ENCODE measurements around the gene YPEL5. TPM values are rescaled to one million over a fixed set of nuclear protein-coding genes. Genes with fewer than 3 reads are reported as not detected.

The YPEL5 gene
- total RNA-seq, 1 donor from 2014 or later = 101 TPM

- DNase-seq (no peak), ATAC-seq (no peak)
- H3K27me3 ChIP-seq = no peaks in the 10 kb centered on the region
- H3K36me3 ChIP-seq = peaks cover 15% of the 10 kb centered on the region
- H3K9me3 ChIP-seq = no peaks in the 10 kb centered on the region
- intact Hi-C loops (cut with DNase I) = no loop called here
- TF ChIP-seq CTCF (IDR thresholded peaks at IDR 0.05) = no peak
- peak overlapping the region; percentile 99 for H3K27ac ChIP-seq
- H3K4me1 ChIP-seq = peaks cover 50% of the 10 kb centered on the region
- peak overlapping the region; percentile 96 for H3K4me3 ChIP-seq
These were observed 2.0 kb downstream of the YPEL5 start for GRCh38 chr2:30148850-30149249.

- H3K9me3 ChIP-seq = no peaks in the 10 kb centered on the region
- H3K4me1 ChIP-seq = peaks cover 50% of the 10 kb centered on the region
- TF ChIP-seq CTCF (IDR thresholded peaks at IDR 0.05) = no peak
- no peak for DNase-seq
- intact Hi-C loops (cut with DNase I) = no loop called here
- ATAC-seq = no peak
- peak overlapping the region; percentile 8 for H3K4me3 ChIP-seq
- peaks cover 15% of the 10 kb centered on the region for H3K36me3 ChIP-seq
- H3K27me3 ChIP-seq = no peaks in the 10 kb centered on the region
- H3K27ac ChIP-seq = no peak overlapping the region
These were observed 2.7 kb downstream of the YPEL5 start for GRCh38 chr2:30149513-30149912.

- no peak for DNase-seq
- no peak overlapping the region for H3K27ac ChIP-seq
- no peaks in the 10 kb centered on the region for H3K27me3 ChIP-seq
- intact Hi-C loops (cut with DNase I) = no loop called here
- no peak for TF ChIP-seq CTCF (IDR thresholded peaks at IDR 0.05)
- H3K4me1 ChIP-seq = peaks cover 51% of the 10 kb centered on the region
- H3K4me3 ChIP-seq = peak overlapping the region; percentile 8
- H3K9me3 ChIP-seq = no peaks in the 10 kb centered on the region
- peaks cover 15% of the 10 kb centered on the region for H3K36me3 ChIP-seq
- no peak for ATAC-seq
These were observed 3.2 kb downstream of the YPEL5 start for GRCh38 chr2:30149976-30150375.

GRCh38 chr2:30150786-30151185 lies 4.0 kb downstream of the YPEL5 start:
- Histone ChIP-seq H3K4me1 (peaks cover 55% of the 10 kb centered on the region), H3K36me3 (peaks cover 17% of the 10 kb centered on the region), H3K4me3 (no peak overlapping the region), H3K27ac (no peak overlapping the region), H3K9me3 (no peaks in the 10 kb centered on the region), H3K27me3 (no peaks in the 10 kb centered on the region)
- intact Hi-C loops (cut with DNase I) = no loop called here
- DNase-seq (no peak), ATAC-seq (no peak)
- TF ChIP-seq CTCF (IDR thresholded peaks at IDR 0.05) = no peak

GRCh38 chr2:30152385-30152784 lies 5.6 kb downstream of the YPEL5 start:
- H3K4me3 ChIP-seq = no peak overlapping the region
- peaks cover 33% of the 10 kb centered on the region for H3K36me3 ChIP-seq
- intact Hi-C loops (cut with DNase I) = no loop called here
- peaks cover 52% of the 10 kb centered on the region for H3K4me1 ChIP-seq
- no peak overlapping the region for H3K27ac ChIP-seq
- no peaks in the 10 kb centered on the region for H3K9me3 ChIP-seq
- no peaks in the 10 kb centered on the region for H3K27me3 ChIP-seq
- TF ChIP-seq CTCF (IDR thresholded peaks at IDR 0.05) = no peak
- no peak for ATAC-seq
- no peak for DNase-seq

- Histone ChIP-seq H3K9me3 (no peaks in the 10 kb centered on the region), H3K4me3 (no peak overlapping the region), H3K36me3 (peaks cover 53% of the 10 kb centered on the region), H3K4me1 (peaks cover 29% of the 10 kb centered on the region), H3K27me3 (no peaks in the 10 kb centered on the region), H3K27ac (no peak overlapping the region)
- no peak for TF ChIP-seq CTCF (IDR thresholded peaks at IDR 0.05)
- no peak for DNase-seq
- intact Hi-C loops (cut with DNase I) = no loop called here
- no peak for ATAC-seq
These were observed 8.4 kb downstream of the YPEL5 start for GRCh38 chr2:30155202-30155601.

Data from upper lobe of right lung (tissue), 1 donor.